ENCODE results near the gene NEIL3.

Gene NEIL3

DNA sequence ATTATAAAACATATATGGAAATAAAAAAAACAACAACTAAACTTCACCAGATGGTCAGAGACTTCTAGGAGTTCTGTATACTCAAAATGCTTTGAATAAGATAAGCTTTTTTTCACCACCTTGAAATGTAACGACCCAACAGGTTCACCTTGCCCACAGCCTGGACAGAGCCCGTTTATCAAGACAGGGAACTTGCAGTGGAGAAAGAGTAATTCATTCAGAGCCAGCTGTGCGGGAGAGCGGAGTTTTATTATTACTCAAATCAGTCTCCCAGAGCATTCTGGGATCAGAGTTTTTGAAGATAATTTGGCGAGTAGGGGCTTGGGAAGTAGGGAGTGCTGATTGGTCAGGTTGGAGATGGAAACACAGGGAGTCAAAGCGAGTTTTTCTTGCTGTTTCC, 94.1 kb downstream of the NEIL3 start:
- H3K4me3 ChIP-seq = no peak overlapping the region
- no peak overlapping the region for H3K27ac ChIP-seq

DNA sequence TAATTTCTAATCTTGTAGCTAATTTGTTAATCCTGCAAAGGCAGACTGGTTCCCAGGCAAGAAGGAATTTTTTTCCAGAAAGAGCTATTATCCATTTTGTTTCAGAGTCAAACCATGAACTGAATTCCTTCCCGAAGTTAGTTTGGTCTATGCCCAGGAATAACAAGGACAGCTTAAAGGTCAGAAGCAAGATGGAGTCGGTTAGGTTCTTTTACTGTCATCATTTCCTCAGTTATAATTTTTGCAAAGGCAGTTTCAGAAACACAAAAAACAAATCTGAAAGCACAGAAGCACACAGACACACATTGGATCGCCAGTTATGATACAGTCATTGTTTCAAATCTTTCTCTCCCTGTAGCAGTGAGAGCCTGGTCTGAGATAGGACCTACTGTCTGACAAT, 94.7 kb downstream of the NEIL3 start:
- H3K27ac ChIP-seq = no peak overlapping the region
- H3K4me3 ChIP-seq = no peak overlapping the region

DNA sequence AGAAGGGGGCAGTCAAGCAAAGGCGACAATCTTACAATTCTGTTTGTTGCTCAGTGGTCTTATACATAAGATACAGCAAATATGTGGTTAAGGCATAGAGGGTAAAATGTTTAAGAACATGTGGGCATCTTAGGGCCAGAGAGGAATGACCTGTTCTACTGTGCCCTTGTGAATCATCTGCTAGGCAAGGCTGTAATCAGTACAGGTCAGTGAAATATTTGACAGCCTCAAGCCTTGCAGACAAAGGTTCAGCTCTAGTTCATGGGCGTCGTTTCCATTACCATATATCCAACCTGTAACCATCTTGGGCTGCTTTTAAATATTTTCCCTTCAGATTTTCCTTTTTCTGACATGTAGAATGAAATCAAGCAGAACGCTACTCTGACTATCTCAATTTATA, 95.3 kb downstream of the NEIL3 start:
- Histone ChIP-seq H3K27ac (no peak overlapping the region), H3K4me3 (no peak overlapping the region)

DNA sequence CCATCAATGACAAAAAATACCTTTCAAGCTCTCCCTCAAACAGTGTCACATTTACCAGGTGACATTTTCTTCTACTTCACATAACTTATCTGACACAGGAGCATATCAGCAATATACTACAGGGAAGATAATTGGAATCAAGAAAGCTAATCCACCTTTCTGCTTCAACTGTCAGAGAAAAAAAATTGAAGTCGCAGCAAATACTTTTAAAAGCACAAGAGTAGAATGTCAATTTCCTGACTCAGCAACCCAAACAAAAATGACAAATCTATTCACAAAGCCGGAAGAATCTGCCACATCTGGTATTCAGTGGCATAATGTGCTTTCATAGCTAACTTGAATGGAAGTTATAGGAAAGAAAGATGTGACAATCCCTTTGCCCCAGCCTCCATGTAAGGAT, 95.8 kb downstream of the NEIL3 start:
- no peak overlapping the region for H3K4me3 ChIP-seq
- no peak overlapping the region for H3K27ac ChIP-seq

DNA sequence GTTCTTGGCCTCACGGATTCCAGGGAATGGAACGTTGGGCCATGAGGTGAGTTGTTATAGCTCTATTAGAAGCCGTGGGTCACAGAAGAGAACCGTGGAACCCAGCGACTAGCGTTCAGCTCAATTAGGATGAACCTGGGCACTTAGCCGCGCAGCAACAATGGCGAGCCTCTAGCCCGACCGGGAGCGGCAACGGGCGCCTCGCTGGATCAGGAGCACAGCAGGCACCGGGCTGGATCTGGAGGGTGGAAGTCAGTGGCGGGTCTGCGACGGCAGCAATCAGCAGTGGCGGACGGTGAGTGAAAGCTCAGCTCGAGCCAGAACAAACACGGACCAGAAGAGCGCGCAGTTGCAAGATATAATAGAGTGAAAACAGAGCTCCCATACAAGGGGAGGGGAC, 98.3 kb downstream of the NEIL3 start:
- H3K27ac ChIP-seq = no peak overlapping the region
- H3K4me3 ChIP-seq = no peak overlapping the region

DNA sequence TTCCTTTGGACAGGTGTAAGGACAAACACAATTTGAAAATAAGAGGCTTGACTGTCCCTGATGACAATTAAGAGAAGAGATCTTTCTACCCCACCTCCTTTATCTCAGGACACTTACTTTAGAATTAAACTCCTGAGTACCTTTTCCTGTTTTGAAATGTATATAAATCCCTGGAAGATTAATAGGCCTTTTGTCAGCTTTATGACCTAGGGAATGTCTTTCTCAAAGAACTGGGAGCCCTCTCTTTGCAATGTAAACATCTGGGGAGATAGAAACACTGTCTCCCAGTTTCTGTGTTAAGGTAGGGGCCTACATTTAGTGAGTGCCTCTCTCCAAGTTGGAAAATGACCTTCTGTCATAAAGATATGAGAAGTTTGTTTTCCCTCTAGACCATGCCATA, 100.9 kb downstream of the NEIL3 start:
- Histone ChIP-seq H3K27ac (no peak overlapping the region), H3K4me3 (no peak overlapping the region)

DNA sequence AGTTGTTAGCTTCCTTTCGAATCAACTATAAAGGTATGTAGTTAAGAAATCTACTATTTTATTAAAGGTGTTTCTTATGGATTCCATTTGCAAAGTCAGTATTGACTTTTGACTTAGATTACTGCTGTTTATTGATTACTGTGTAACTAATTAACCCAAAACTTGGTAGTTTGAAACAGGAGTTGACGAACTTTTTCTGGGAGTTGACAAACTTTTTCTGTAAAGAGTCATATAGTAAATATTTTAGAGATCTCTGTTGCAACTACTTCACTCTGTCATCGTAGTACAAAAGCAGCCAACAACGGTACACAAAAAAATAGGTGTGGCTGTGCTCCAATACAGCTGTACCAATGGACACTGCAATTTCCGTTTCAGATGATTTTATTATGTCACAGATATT, 102.3 kb downstream of the NEIL3 start:
- Histone ChIP-seq H3K4me3 (no peak overlapping the region), H3K27ac (no peak overlapping the region)

Data from skin epidermis (tissue), 12 donors.